Vagina (tissue), 2 donors: ENCODE measurements around the gene MCOLN1.

Source experiments
- POLR2A ChIP-seq, 2 donors: fragments of 450-650 bp; IDR thresholded peaks; one replicate each; pipeline ENCODE4 v1.6.1; 2017; ENCODE audit warnings: antibody characterized with exemption in 2 of 2, mild to moderate bottlenecking in 2 of 2, moderate library complexity in 2 of 2
- POLR2AphosphoS5 ChIP-seq, 2 donors: sonication (generic); formaldehyde crosslinking; IDR thresholded peaks; one replicate each; pipeline ENCODE4 v1.9.0; 2017; ENCODE audit warnings: antibody characterized with exemption in 2 of 2, mild to moderate bottlenecking in 2 of 2, low read depth in 1 of 2; ENCODE audit not compliant: insufficient read depth in 1 of 2
- TF ChIP-seq, protein P1 (sequence below), 3 experiments: fragments of 450-650 bp in 2 of 3; fragments of 200-600 bp in 1 of 3; sonication (generic) in 1 of 3; IDR thresholded peaks; one replicate each; pipeline ENCODE4 v1.5.1; 2017 to 2019; ENCODE audit warnings: antibody characterized with exemption in 3 of 3, mild to moderate bottlenecking in 2 of 3, moderate library complexity in 2 of 3

DNA sequence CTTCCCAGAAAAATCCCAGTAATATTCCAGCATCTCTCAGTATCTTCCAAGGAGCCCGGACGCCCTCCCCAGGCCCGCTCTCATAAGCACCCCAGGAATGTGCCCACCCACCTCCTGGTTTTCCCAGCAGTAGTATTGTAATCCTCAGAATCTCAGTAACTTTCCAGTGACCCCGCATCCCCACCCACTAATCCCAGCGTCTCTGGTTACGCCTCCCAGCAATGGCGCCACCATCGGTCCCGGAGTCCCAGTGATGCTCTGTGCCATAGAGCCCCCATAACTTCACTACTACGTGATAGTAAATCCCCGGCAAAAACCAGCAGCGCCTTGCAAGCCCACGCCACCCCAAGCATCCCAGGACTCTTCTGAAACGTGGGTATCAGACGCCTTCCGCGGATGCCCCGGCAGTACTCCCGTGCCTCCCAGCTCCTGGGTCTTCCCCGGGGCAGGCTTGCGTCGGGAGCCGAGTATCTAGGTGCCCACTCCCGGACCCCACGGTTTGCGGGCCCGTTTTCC, 12.2 kb downstream of the MCOLN1 start:
- TF ChIP-seq, protein P1, sequence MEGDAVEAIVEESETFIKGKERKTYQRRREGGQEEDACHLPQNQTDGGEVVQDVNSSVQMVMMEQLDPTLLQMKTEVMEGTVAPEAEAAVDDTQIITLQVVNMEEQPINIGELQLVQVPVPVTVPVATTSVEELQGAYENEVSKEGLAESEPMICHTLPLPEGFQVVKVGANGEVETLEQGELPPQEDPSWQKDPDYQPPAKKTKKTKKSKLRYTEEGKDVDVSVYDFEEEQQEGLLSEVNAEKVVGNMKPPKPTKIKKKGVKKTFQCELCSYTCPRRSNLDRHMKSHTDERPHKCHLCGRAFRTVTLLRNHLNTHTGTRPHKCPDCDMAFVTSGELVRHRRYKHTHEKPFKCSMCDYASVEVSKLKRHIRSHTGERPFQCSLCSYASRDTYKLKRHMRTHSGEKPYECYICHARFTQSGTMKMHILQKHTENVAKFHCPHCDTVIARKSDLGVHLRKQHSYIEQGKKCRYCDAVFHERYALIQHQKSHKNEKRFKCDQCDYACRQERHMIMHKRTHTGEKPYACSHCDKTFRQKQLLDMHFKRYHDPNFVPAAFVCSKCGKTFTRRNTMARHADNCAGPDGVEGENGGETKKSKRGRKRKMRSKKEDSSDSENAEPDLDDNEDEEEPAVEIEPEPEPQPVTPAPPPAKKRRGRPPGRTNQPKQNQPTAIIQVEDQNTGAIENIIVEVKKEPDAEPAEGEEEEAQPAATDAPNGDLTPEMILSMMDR (IDR thresholded peaks at IDR 0.05), result no peak
- TF ChIP-seq POLR2A (IDR thresholded peaks at IDR 0.05), result no peak
- no peak for TF ChIP-seq POLR2AphosphoS5 (IDR thresholded peaks at IDR 0.05; ENCODE audit: insufficient read depth in 1 of 2, low read depth in 1 of 2)
